DMS 273 (cell line): ENCODE data around the gene AP1G1.
"Not testable (repeated sequence)": the region's sequence is repeated elsewhere in the genome, so short reads cannot be mapped to it uniquely, and the experiment has no call there.

Source experiments
- DNase-seq: peaks from one replicate; lab custom pipeline; 2025; ENCODE audit not compliant: unreplicated experiment; lab: John Stamatoyannopoulos, UW

AP1G1 gene

DNA sequence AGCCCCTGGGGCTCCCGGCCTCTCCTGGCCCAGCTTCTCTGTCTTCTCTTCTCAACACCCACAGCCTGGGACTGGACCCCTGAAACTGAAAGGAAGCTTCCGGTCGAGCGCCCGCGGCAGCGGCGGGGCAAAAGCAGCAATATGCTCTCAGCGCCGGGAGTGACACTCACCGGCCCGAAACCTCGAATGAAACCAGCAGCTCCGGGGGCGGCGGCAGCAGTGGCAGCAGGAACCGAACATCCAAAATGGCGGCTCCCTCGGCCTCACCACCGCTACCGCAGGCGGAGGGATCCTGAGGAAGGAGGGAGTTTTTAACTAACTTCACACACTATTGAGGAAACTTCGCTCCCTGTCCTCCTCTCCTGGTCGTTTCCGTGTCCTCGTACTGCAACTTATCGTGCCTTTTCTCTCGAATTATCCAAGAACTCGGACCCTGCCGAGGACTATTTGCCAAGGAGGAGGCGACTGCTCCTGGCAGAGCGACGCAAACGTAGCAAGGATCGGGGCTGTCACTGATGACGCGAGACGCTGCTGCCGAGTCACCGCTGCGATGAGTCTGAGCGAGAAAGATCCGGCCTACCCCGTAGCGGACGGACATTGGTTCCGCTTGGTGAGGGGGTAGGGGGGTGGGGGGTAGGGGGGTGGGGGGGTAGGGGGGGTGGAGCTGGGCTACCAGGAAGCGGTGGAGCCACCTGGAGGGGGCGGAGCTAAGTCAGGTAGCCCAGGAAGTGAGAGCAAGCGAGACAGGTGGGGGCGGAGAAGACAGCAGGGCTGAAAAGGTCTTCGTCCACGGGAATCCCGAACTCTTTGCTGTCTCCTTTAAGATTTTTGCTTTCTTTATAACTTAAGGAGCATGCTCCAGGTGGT is at the start of gene AP1G1:
TSS of gene AP1G1 (minus strand) at position 242 of the 867 bp plus-strand sequence. CDS start 19,355 bp downstream, outside the sequence.
- peak; percentile 98 for DNase-seq

- no peak for DNase-seq
Observed at GRCh38 chr16:71855937-71856662, 47.5 kb upstream of the AP1G1 start.

GRCh38 chr16:71854369-71854948 is 45.8 kb upstream of the AP1G1 start:
- no peak for DNase-seq

DNA sequence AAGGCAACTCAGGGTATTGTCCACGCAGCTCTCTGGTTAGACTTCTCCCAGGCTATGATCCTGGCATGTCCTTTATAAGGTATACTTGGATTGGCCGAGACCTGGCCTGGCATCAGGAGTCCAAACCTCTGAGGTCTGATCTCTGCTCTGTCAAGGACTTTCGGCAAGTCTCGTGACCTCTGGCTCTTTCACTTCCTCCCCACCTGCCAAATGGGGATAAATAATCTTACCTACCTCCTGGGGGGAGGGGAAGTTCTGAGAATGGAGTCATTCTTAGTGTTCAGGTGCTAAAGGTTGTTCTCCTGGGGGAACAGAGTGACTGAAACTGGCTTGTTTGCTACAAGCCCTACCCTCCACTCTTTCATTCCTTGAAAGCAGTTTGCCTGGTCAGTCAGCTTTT is 44.8 kb upstream of the AP1G1 start:
- DNase-seq: no peak

- no peak for DNase-seq
Observed at GRCh38 chr16:71852561-71852960, 43.9 kb upstream of the AP1G1 start.

GRCh38 chr16:71852158-71852557 is 43.5 kb upstream of the AP1G1 start:
- DNase-seq: no peak

GRCh38 chr16:71851746-71852145 is 43.1 kb upstream of the AP1G1 start:
- no peak for DNase-seq

DNA sequence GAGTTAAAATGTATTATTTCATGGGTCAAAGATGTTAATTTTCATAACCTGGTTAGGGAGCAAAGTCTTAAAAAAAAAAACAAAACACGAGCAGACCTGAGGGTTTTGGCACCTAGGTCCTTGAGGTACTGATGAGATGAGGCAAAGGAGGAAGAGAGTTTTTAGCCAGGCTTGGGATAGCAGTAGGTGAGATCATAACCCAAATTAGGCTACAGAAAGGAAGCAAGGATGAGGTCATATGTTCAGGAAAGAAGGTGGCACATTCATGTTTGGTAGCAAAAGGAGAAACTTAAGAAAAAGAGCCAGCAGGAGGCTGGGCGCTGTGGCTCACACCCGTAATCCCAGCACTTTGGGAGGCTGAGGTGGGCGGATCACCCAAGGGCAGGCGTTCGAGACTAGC is 40.0 kb upstream of the AP1G1 start:
- DNase-seq: no peak

- no peak for DNase-seq
Observed at GRCh38 chr16:71847096-71847495, 38.5 kb upstream of the AP1G1 start.

- DNase-seq: peak; percentile 46
Observed at GRCh38 chr16:71846431-71846830, 37.8 kb upstream of the AP1G1 start.

- DNase-seq: peak; percentile 98
Observed at GRCh38 chr16:71845639-71846430, 37.2 kb upstream of the AP1G1 start, which contains the start of gene ATXN1L. Gene ATXN1L (plus strand): TSS chr16:71845976. CDS start chr16:71849741, 3,765 bp downstream.

DNA sequence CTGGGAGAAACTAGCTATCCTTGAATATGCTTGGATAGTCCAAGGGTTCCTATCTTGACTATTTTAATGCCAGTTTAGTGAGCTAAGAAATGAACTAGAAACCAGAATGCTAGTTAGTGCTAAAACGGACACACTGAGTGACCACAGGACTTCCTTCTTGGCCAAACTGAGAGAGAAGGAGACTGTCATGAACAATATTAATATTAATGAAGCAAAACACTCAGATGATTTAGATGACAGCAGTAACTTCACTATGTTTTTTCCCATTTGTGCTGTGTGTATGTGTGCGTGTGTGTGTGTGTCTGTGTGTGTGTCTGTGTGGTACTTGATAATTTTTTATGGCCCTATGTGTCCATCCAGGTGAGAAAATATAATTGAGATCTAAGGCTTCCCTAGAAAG is 34.9 kb upstream of the AP1G1 start:
- DNase-seq: no peak

- no peak for DNase-seq
Observed at GRCh38 chr16:71840052-71840451, 31.4 kb upstream of the AP1G1 start.

DNA sequence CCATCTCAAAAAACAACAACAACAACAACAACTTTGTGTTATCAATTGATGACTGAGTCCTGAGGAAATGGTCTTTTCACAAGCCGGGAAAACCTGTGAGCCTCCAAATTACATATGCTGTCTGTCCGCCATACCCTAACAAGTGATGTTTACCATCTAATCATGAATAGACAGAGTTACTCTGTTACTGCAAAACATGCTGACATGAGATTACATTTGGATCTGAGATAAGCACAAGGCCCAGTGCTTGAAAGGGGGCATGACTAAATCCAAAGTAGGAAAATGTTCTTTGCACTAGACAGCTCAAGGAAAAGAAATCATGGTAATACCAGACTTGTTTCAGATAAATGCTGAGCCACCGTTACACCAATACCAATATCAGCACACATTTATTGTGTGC is 28.5 kb upstream of the AP1G1 start:
- DNase-seq: no peak

DNA sequence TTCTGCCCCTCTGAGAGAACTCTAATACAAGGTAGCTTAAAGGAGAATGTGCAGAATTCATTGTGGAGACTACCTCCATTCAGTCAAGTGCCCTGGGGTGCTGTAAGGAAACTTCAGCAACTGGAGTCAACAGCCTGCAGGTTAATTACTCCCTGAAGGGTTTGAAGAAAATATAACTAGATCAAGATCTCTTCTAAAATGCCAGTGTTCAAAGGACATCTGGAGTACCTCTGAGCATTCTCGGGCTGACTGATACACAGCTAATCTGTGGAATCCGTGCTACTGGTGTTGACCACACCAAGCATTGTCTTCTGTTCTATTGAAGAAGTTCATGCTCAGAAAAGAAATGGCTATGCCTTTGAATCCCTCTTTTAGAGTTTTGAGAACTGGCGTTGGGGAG is 25.7 kb upstream of the AP1G1 start:
- DNase-seq: no peak

DNA sequence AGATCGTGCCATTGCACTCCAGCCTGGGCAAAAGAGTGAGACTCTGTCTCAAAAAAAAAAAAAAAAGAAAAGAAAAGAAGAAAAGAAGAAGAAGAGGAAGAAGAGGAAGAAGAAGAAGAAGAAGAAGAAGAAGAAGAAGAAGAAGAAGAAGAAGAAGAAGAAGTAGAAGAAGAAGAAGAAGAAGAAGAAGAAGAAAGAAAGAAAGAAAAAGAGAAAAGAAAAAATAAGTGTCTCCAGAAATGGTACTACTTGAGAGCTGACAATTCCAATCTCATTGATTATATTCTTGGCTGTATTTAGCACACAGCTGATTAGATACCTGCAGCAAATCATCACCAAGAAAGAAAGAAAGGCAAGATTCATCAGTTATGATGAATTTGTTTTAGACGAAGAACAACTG is 23.5 kb upstream of the AP1G1 start:
- not testable (repeated sequence) for DNase-seq

GRCh38 chr16:71831698-71832097 is 23.1 kb upstream of the AP1G1 start:
- DNase-seq: not testable (repeated sequence)

DNA sequence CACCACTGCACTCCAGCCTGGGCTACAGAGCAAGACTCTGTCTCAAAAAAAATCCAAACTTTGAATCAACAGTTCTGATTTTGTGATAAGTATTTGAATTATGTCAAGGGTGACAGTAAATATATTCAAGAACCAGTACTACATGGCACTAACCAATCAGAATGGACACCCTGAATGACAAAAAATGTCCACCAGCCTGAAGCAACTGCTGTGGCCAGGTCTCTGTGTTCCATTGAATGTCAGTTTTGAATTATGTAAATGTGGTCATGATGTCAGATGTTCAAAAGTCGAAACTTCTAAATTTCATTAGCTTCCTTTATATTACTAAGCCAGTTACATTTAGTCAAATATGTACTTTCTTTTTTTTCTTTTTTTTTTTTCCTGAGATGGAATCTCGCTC is 21.7 kb upstream of the AP1G1 start:
- no peak for DNase-seq

DNA sequence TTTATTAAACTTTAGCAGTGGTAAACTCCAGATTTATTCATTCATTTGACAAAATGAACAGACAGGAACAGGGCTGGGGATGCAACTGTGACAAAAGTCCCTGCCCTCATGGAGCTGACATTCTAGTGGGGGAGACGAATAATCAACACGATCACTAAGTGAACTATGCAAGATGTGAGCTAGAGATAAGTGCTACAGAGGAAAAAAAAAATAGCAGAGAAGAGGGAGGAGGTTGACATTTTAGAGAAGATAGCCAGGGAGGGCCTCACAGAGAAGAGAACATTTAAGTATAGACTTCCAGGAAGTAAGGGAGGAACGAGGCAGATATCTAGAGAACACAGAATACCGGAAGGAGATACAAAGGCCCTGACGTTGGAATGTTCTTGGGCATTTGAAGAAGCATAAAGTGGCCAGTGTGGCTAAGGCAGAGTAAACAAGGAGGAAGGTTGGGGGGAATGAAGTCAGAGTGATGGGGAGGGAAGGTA is 17.9 kb upstream of the AP1G1 start:
- DNase-seq: no peak

DNA sequence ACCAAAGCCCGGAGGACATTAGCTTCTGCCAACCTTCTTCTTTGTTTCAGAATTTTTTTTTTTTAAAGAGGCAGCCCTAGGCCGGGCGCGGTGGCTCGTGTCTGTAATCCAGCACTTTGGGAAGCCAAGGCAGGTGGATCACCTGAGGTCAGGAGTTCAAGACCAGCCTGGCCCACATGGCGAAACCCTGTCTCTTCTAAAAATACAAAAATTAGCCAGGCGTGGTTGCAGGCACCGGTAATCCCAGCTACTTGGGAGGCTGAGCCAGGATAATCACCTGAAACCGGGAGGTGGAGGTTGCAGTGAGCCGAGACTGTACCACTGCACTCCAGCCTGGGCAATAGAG is 8.5 kb upstream of the AP1G1 start:
- not testable (repeated sequence) for DNase-seq

DNA sequence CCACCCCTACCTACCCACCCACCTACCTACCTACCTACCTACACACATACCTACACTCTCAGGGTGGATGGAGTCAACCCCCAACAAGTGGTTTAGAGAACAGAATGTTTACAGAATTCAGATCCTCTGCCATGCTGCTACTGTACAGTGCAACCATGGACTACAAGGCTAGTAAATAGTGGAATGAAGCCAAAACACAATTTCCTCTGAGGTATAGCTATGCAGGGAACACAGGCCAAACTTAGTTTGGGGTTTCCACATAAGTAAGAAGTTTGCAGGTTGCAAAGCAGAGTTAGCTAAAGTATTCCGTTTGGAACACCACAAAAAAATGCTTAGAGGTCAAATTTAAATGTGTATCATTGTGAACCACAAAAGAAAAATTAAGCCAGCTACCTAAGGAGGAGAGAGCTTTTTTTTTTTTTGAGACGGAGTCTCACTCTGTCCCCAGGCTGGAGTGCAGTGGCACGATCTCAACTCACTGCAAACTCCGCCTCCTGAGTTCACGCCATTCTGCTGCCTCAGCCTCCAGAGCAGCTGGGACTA is 2.7 kb upstream of the AP1G1 start:
- DNase-seq: no peak
